Activated CD8-positive, alpha-beta T cell treated with anti-CD3 and anti-CD28 coated beads for 36 hours (primary cell): ENCODE measurements around the gene PIGU. TPM values are rescaled to one million over a fixed set of nuclear protein-coding genes. Genes with fewer than 3 reads are reported as not detected.

ENCODE experiments used
- ATAC-seq: fragments of 200-7000 bp; cut with Tn5 transposase; one replicate; pipeline ENCODE4 v1.10.0; 2021; ENCODE audit warnings: mild to moderate bottlenecking, moderate library complexity
- CTCF ChIA-PET: fragments of 350-600 bp; sonication (Branson Sonifier 250); formaldehyde crosslinking; loops from one replicate; lab custom pipeline; 2021; ENCODE audit warnings: antibody characterized with exemption; lab: Charles Lee
- POLR2A ChIA-PET: fragments of 350-600 bp; sonication (Branson Sonifier 250); formaldehyde crosslinking; loops from one replicate; lab custom pipeline; 2021; ENCODE audit warnings: antibody characterized with exemption; lab: Charles Lee
- DNase-seq: peaks from one replicate; pipeline ENCODE4 v3.0.0-alpha.2; 2020
- H3K27ac Mint-ChIP-seq: one replicate; pipeline ENCODE4 v1.8.0; 2021; ENCODE audit warnings: mild to moderate bottlenecking, mixed read lengths
- H3K27me3 Mint-ChIP-seq: one replicate; pipeline ENCODE4 v1.8.0; 2021; ENCODE audit warnings: mixed read lengths
- H3K36me3 Mint-ChIP-seq: one replicate; pipeline ENCODE4 v1.8.0; 2021; ENCODE audit warnings: low read depth, mixed read lengths
- H3K4me1 Mint-ChIP-seq: one replicate; pipeline ENCODE4 v1.8.0; 2021; ENCODE audit warnings: low read depth, mixed read lengths
- H3K4me3 Mint-ChIP-seq: one replicate; pipeline ENCODE4 v1.8.0; 2021; ENCODE audit warnings: mild to moderate bottlenecking, moderate library complexity, mixed read lengths
- H3K9me3 Mint-ChIP-seq: one replicate; pipeline ENCODE4 v1.8.0; 2021; ENCODE audit warnings: mixed read lengths
- intact Hi-C: fragments of 100-400 bp; cut with micrococcal nuclease; formaldehyde crosslinking; loops from one replicate; pipeline ENCODE4 v1.10.0; 2022
- total RNA-seq, 2 experiments: library from RNA; stranded (reverse); gene quantifications; one replicate each; pipeline ENCODE4 v1.2.3, GENCODE V29; 2021
- TF ChIP-seq, protein P1 (sequence below): fragments of 200-600 bp; IDR thresholded peaks from one replicate; pipeline ENCODE4 v1.8.0; 2022; ENCODE audit warnings: antibody characterized with exemption, mild to moderate bottlenecking

PIGU gene
- total RNA-seq, 2 experiments from 2014 or later = 19.4 to 20.9 TPM

DNA sequence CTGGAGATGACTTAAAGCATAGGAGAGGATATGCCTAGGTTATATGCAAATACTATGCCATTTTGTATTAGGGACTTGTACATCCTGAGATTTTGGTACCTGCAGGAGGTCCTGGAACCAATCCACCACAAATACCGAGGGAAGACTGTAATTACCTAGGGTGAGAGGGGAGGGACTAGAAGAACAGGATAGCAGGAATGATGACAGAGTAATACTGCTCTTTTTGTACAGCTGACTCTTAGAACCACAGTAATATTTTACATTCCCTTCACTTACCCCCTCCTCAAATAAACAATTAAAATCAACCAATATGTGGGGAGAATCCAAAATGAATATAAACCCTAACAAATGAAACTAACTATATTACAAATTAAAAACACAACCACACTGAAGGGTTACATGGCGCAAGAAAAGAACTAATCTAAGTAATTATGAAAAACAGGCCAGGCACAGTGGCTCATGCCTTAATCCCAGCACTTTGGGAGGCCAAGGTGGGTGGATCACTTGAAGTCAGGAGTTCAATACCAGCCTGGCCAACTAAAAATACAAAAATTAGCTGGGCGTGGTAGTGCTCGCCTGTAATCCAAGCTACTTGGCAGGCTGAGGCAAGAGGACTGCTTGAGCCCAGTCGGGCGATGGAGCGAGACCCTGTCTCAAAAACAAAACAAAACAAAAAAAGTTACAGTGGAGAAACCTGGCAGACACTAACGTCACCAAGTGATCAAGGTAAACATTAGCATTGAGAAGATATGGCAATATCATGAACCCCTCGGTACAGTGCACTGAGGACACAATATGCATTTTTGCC is 81.3 kb downstream of the PIGU start:
- intact Hi-C loops = no loop called here
- POLR2A ChIA-PET = no interaction called here
- H3K4me3 Mint-ChIP-seq = no peak overlapping the region
- H3K9me3 Mint-ChIP-seq = no peaks in the 10 kb centered on the region
- no peaks in the 10 kb centered on the region for H3K27me3 Mint-ChIP-seq
- DNase-seq (no peak), ATAC-seq (no peak)
- no peak overlapping the region for H3K27ac Mint-ChIP-seq
- no peaks in the 10 kb centered on the region for H3K4me1 Mint-ChIP-seq
- no peaks in the 10 kb centered on the region for H3K36me3 Mint-ChIP-seq
- TF ChIP-seq, protein P1, sequence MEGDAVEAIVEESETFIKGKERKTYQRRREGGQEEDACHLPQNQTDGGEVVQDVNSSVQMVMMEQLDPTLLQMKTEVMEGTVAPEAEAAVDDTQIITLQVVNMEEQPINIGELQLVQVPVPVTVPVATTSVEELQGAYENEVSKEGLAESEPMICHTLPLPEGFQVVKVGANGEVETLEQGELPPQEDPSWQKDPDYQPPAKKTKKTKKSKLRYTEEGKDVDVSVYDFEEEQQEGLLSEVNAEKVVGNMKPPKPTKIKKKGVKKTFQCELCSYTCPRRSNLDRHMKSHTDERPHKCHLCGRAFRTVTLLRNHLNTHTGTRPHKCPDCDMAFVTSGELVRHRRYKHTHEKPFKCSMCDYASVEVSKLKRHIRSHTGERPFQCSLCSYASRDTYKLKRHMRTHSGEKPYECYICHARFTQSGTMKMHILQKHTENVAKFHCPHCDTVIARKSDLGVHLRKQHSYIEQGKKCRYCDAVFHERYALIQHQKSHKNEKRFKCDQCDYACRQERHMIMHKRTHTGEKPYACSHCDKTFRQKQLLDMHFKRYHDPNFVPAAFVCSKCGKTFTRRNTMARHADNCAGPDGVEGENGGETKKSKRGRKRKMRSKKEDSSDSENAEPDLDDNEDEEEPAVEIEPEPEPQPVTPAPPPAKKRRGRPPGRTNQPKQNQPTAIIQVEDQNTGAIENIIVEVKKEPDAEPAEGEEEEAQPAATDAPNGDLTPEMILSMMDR = no peak
- CTCF ChIA-PET = no interaction called here

DNA sequence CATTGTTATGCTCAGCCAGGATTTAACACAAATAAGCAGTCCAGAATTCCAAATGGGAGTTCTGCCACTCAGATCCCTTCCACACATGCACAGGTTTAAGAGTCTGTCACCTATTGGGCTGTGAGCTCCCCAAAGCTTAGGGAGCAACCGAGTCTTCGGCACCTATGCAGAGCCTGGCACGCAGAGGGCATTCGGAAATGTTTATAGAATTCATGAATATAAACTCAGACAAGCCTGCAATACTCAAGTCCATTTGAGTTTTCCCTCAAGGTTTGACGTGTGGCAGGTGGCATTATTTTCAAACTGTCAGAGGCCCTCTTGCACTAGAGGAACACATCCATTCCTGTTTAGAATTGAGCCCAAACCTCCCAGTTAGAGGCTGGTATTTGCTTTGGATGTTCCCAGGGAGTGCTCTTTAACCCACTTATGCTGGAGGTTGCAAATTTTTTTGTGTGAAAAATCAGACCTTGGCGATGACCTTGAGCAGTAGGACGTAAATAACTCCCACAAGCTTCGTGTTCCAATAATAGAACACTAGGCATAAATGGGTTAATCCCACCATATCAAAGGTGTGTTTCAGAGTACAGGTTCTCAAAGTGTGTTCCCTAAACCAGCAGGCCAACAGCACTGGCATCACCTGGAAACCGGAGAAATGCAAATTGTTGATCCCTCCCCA is 90.3 kb downstream of the PIGU start:
- TF ChIP-seq, protein P1 = no peak
- Mint-ChIP-seq H3K4me1 (peaks cover 7% of the 10 kb centered on the region), H3K4me3 (no peak overlapping the region), H3K36me3 (peaks cover 3% of the 10 kb centered on the region), H3K27me3 (no peaks in the 10 kb centered on the region), H3K9me3 (no peaks in the 10 kb centered on the region), H3K27ac (no peak overlapping the region)
- intact Hi-C loops = no loop called here
- ATAC-seq (no peak), DNase-seq (no peak)
- ChIA-PET CTCF (interaction anchor here (1.6 kb wide), 1 partner anchor 50 kb away, joined by 3 read pairs; no protein-coding TSS in a partner anchor), POLR2A (no interaction called here)

DNA sequence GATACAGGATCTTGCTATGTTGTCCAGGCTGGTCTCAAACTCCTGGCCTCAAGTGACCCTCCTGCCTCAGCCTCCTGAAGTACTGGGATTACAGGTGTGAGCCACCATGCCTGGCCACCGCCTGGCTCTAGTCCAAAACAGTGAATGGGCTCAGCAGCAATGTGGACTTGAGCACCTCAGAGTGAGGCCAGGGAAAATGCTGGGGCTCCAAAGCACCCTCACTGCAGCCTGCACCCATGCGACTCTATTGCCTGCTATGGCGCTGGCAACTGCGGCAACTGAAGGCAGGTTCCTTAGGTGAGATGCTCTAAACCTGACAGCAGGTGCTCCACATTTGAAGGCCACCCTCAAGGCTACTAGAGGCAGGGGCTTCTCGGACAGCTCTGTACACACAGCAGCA is 91.9 kb downstream of the PIGU start:
- DNase-seq (no peak), ATAC-seq (no peak)
- ChIA-PET CTCF (no interaction called here), POLR2A (interaction anchor here (1.5 kb wide), 1 partner anchor 8 kb away, joined by 5 read pairs; no protein-coding TSS in a partner anchor)
- peaks cover 9% of the 10 kb centered on the region for H3K36me3 Mint-ChIP-seq
- TF ChIP-seq, protein P1 = no peak
- no peak overlapping the region for H3K4me3 Mint-ChIP-seq
- peaks cover 23% of the 10 kb centered on the region for H3K4me1 Mint-ChIP-seq
- H3K27ac Mint-ChIP-seq = no peak overlapping the region
- no peaks in the 10 kb centered on the region for H3K9me3 Mint-ChIP-seq
- no peaks in the 10 kb centered on the region for H3K27me3 Mint-ChIP-seq
- intact Hi-C loops = no loop called here

DNA sequence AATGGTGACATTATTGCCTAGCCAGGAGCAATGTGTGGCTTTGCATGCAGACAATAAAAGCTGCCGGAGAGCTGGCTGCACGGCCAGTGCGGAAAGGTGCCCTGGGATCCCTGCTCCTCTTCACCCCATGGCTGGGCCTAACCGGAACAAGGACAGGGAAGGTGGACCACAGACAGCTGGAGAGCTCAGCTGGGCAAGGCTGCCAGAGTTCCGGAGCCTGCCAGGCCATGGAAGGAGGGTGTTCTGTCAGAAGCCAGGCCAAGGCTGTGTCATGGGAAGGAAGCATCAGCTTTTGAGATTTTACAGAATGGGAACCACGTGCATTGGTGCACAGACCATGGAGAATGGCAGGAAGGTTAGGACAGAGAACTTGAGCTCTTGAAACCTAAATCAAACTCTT is 93.3 kb downstream of the PIGU start:
- ATAC-seq (no peak), DNase-seq (no peak)
- intact Hi-C loops = no loop called here
- peaks cover 23% of the 10 kb centered on the region for H3K4me1 Mint-ChIP-seq
- H3K36me3 Mint-ChIP-seq = peaks cover 9% of the 10 kb centered on the region
- ChIA-PET CTCF (interaction anchor here (1.3 to 1.9 kb wide), 2 partner anchors 120 to 124 kb away, joined by 4 to 5 read pairs; partner anchors contain the start of gene TP53INP2), POLR2A (interaction anchor here (0.8 to 1.1 kb wide), 2 partner anchors 19 to 22 kb away, joined by 3 read pairs; no protein-coding TSS in a partner anchor)
- no peaks in the 10 kb centered on the region for H3K9me3 Mint-ChIP-seq
- H3K4me3 Mint-ChIP-seq = no peak overlapping the region
- TF ChIP-seq, protein P1 = no peak
- H3K27me3 Mint-ChIP-seq = no peaks in the 10 kb centered on the region
- no peak overlapping the region for H3K27ac Mint-ChIP-seq
